ENCODE results near the gene PACSIN1. TPM values are rescaled to one million over a fixed set of nuclear protein-coding genes. Genes with fewer than 3 reads are reported as not detected.

The PACSIN1 gene
- total RNA-seq, 4 donors from 2014 or later, result 0.28 TPM; not detected in 3

- no peaks in the 10 kb centered on the region for H3K27me3 ChIP-seq
- H3K9me3 ChIP-seq, result no peaks in the 10 kb centered on the region
- H3K36me3 ChIP-seq, result no peaks in the 10 kb centered on the region
- H3K4me1 ChIP-seq, result no peaks in the 10 kb centered on the region
- H3K4me3 ChIP-seq, result no peak overlapping the region
- no peak for TF ChIP-seq CTCF (IDR thresholded peaks at IDR 0.05)
- no peak for TF ChIP-seq POLR2A (IDR thresholded peaks at IDR 0.05)
- intact Hi-C loops (cut with DNase I; ENCODE audit: low total_unique reads), result no loop called here
- peak; percentile 36 to 38 for DNase-seq
- no peak overlapping the region for H3K27ac ChIP-seq
These were observed 115.1 kb downstream of the PACSIN1 start for GRCh38 chr6:34580707-34581560.

- no peak overlapping the region for H3K27ac ChIP-seq
- H3K4me1 ChIP-seq, result no peaks in the 10 kb centered on the region
- TF ChIP-seq POLR2A (IDR thresholded peaks at IDR 0.05) (no peak), CTCF (IDR thresholded peaks at IDR 0.05) (no peak)
- no peak overlapping the region for H3K4me3 ChIP-seq
- intact Hi-C loops (cut with DNase I; ENCODE audit: low total_unique reads), result no loop called here
- no peak for DNase-seq
- no peaks in the 10 kb centered on the region for H3K36me3 ChIP-seq
- H3K27me3 ChIP-seq, result no peaks in the 10 kb centered on the region
- H3K9me3 ChIP-seq, result no peaks in the 10 kb centered on the region
These were observed 115.7 kb downstream of the PACSIN1 start for GRCh38 chr6:34581561-34581920.

- intact Hi-C loops (cut with DNase I; ENCODE audit: low total_unique reads), result no loop called here
- Histone ChIP-seq H3K9me3 (no peaks in the 10 kb centered on the region), H3K4me3 (no peak overlapping the region), H3K27ac (no peak overlapping the region), H3K4me1 (no peaks in the 10 kb centered on the region), H3K36me3 (no peaks in the 10 kb centered on the region), H3K27me3 (no peaks in the 10 kb centered on the region)
- TF ChIP-seq POLR2A (IDR thresholded peaks at IDR 0.05) (no peak), CTCF (IDR thresholded peaks at IDR 0.05) (no peak)
- no peak for DNase-seq
These were observed 117.6 kb downstream of the PACSIN1 start for GRCh38 chr6:34583461-34583860.

GRCh38 chr6:34583861-34584604, 118.2 kb downstream of the PACSIN1 start:
- Histone ChIP-seq H3K27ac (no peak overlapping the region), H3K36me3 (no peaks in the 10 kb centered on the region), H3K4me3 (no peak overlapping the region), H3K4me1 (no peaks in the 10 kb centered on the region), H3K27me3 (no peaks in the 10 kb centered on the region), H3K9me3 (no peaks in the 10 kb centered on the region)
- TF ChIP-seq POLR2A (IDR thresholded peaks at IDR 0.05) (no peak), CTCF (IDR thresholded peaks at IDR 0.05) (no peak)
- intact Hi-C loops (cut with DNase I; ENCODE audit: low total_unique reads), result no loop called here
- DNase-seq, result no peak

- H3K4me1 ChIP-seq, result no peaks in the 10 kb centered on the region
- DNase-seq, result no peak
- H3K36me3 ChIP-seq, result no peaks in the 10 kb centered on the region
- TF ChIP-seq CTCF (IDR thresholded peaks at IDR 0.05) (no peak), POLR2A (IDR thresholded peaks at IDR 0.05) (no peak)
- H3K27ac ChIP-seq, result no peak overlapping the region
- H3K27me3 ChIP-seq, result no peaks in the 10 kb centered on the region
- intact Hi-C loops (cut with DNase I; ENCODE audit: low total_unique reads), result no loop called here
- H3K9me3 ChIP-seq, result no peaks in the 10 kb centered on the region
- no peak overlapping the region for H3K4me3 ChIP-seq
These were observed 118.8 kb downstream of the PACSIN1 start for GRCh38 chr6:34584694-34585093.
